Muscle layer of duodenum (tissue), 2 donors: ENCODE results near the gene BICD2.
"Not testable (repeated sequence)": the region's sequence is repeated elsewhere in the genome, so short reads cannot be mapped to it uniquely, and the experiment has no call there.

Experiments used
- H3K27ac ChIP-seq: one replicate; pipeline ENCODE4 v1.7.0; 2013; ENCODE audit warnings: mild to moderate bottlenecking, low read length
- H3K27me3 ChIP-seq: one replicate; pipeline ENCODE4 v1.7.0; 2013; ENCODE audit warnings: low read depth, mild to moderate bottlenecking, control low read depth, low read length
- H3K36me3 ChIP-seq, 2 donors: one replicate each; pipeline ENCODE4 v1.7.0; 2013; ENCODE audit warnings: low read length in 2 of 2, control low read depth in 1 of 2, mild to moderate bottlenecking in 1 of 2; ENCODE audit not compliant: insufficient read depth in 2 of 2, control insufficient read depth in 1 of 2
- H3K4me1 ChIP-seq, 2 donors: one replicate each; pipeline ENCODE4 v1.7.0; 2013; ENCODE audit warnings: low read length in 2 of 2, mild to moderate bottlenecking in 2 of 2, control low read depth in 1 of 2, moderate library complexity in 1 of 2; ENCODE audit not compliant: insufficient read depth in 2 of 2, control insufficient read depth in 1 of 2
- H3K4me3 ChIP-seq, 2 donors: one replicate each; pipeline ENCODE4 v1.7.0; 2013; ENCODE audit warnings: low read length in 2 of 2, low read depth in 1 of 2, mild to moderate bottlenecking in 1 of 2
- H3K9me3 ChIP-seq, 2 donors: one replicate each; pipeline ENCODE4 v1.7.0; 2013; ENCODE audit warnings: low read length in 2 of 2, control low read depth in 1 of 2, mild to moderate bottlenecking in 1 of 2; ENCODE audit not compliant: control insufficient read depth in 1 of 2
- donor health status: healthy.

The BICD2 gene

DNA sequence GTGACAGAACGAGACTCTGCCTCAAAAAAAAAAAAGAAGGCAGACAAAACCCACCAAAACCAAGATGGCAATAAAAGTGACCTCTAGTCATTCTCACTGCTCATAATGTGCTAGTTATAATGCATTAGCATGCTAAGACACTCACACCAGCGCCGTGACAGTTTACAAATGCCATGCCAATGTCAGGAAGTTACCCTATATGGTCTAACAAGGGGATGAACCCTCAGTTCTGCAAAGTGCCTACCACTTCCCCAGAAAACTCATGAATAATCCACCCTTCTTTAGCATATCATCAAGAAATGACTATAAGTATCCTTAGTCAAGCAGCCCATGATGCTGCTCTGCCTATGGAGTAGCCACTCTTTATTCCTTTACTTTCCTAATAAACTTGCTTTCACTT, 4.7 kb upstream of the BICD2 start:
- Histone ChIP-seq H3K4me1 (peaks cover 5 to 6% of the 10 kb centered on the region in 2 donors), H3K4me3 (no peak overlapping the region), H3K27ac (no peak overlapping the region), H3K27me3 (no peaks in the 10 kb centered on the region), H3K36me3 (no peaks in the 10 kb centered on the region), H3K9me3 (no peaks in the 10 kb centered on the region)

DNA sequence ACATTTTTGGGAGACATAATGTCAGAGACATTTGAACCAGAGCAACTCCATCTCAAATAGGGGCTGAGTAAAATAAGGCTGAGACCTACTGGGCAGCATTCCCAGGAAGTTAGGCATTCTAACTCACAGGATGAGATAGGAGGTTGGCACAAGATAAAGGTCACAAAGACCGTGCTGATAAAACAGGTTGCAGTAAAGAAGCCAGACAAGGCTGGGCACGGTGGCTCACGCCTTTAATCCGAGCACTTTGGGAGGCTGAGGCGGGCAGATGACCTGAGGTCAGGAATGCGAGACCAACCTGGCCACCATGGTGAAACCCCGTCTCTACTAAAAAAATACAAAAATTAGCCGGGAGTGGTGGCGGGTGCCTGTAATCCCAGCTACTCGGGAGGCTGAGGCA, 4.2 kb upstream of the BICD2 start:
- not testable (repeated sequence) for H3K27me3 ChIP-seq, H3K4me3 ChIP-seq, H3K27ac ChIP-seq, H3K36me3 ChIP-seq, H3K9me3 ChIP-seq, H3K4me1 ChIP-seq

DNA sequence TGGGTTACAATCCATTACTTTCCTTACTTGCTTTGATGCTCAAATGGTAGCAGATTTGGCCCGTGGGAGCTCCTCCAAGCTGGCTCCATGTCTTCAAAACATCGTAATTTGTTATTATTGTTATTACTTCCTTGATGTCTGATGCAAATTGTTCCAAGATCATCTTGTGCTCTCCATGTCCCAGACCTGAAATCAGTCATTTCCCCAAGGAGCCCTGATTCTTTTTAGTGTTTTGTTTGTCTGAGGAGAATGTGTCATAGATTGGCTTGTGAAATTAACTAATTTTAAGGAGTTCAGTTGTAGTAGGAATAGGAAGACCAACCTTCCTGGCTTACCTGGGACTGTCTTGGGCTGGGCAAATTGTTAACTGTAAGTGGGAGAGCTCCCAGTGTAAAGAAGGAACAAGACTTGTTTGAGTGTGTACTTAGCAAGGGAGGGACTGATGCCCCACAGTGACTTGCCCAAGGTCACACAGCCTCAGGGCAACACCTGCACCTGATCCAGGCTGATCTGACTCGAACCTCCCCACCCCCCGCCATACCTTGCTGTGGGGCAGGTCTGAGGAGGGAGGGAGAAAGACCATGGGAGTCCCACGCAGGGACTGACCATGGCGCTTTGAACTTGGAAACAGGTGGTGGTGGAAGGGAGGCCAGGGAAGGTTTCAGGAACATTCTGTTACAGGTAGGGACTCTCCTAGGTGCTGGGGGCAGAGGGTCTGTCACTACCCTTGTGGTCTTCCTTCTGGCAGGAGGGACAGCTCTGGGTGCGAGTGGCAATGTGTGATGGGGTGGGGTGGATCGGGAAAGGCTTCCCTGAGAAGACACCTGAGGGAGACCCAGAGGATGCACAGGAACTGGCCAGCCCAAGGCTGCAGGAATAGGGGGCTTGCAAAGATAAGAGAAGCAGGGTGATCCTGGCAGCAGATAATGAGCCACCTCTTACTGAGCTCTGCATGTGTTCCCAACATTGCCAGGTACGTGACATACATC, 2.7 kb upstream of the BICD2 start:
- Histone ChIP-seq H3K4me3 (no peak overlapping the region), H3K27ac (no peak overlapping the region), H3K27me3 (no peaks in the 10 kb centered on the region), H3K9me3 (no peaks in the 10 kb centered on the region), H3K4me1 (peaks cover 9 to 21% of the 10 kb centered on the region in 2 donors), H3K36me3 (no peaks in the 10 kb centered on the region)

DNA sequence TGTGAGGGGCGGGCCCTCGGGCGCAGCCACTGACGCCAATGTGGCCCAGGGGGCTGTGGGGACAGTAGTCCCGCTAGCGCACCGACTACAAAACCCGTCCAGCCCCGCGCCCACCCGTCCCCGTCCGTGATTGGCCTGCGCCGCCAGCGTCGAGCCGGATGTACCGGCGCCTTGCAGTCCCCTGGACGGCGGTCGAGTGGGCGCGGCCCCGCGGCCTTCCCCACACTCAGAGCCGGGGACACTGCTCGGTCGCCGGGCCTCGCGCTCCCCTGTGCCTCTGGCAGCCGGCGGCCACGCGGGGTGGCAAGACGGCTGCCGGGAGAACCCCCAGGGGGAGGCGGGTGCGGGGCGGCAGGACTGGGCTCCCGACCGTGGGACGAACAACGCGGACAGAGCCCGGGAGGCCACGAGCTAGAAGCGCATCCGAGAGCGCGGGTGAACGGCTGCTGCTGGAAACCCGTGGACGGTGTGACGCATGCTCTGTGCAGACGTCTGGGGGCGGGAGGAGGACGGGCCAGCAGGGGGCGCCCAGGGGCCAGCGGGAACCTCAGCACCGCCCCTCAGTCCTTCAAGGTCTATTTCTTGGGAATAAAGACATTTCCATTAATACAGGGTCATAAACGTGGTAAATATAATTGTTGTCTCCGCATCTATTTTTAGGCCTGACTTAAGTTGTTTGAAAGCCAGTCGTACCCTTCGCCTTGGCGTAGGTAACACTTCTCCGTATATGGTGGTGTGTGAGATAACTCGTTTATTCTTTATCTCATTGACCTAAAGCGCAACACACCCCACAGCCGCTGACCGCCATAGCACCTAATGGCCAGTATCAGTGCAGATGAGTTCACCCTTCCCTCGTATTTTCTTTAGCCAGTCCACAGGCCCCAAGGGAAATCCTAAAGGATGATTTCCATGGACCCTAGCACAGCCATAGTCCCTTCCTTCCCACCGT, 629 bp upstream of the BICD2 start:
- H3K36me3 ChIP-seq: no peaks in the 10 kb centered on the region
- no peaks in the 10 kb centered on the region for H3K9me3 ChIP-seq
- H3K27ac ChIP-seq: peak overlapping the region; percentile 89
- peak overlapping the region; percentile 69 to 76 for H3K4me3 ChIP-seq
- H3K4me1 ChIP-seq: peaks cover 17 to 36% of the 10 kb centered on the region in 2 donors
- no peaks in the 10 kb centered on the region for H3K27me3 ChIP-seq

DNA sequence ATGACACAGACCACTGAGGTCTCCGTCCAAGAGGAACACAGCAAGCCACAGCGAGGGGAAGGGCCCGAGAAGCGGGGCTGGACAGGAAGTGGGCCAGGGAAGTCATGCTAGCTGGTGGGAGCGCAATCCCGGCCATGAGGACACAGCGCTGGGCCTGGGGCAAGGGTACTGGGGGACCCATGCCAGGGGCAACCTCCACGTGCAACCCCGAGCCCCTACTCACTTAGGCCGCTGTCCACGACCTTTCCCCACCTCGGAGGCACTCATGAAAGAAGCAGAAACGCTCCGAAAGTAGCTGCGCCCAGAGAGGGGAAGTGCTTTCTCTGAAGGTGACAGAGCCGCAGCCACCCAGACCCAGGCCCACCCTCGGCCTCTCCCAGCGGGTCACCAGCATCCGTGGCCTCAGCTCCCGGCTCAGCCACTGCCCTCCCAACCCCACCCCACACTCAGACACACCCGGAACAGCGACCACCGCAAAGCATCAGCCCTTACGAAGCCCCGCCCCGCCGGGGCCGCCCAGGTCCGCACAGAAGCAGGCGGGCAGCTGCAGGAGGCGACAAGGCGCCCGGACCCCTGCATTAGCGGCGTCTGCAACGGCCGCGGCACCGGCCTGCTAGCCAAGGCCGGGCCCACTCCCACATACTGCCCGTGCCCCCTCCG, 782 bp downstream of the BICD2 start:
- H3K27me3 ChIP-seq: no peaks in the 10 kb centered on the region
- no peaks in the 10 kb centered on the region for H3K9me3 ChIP-seq
- peak overlapping the region; percentile 68 to 98 for H3K4me3 ChIP-seq
- H3K27ac ChIP-seq: no peak overlapping the region
- no peaks in the 10 kb centered on the region for H3K36me3 ChIP-seq
- peaks cover 17 to 48% of the 10 kb centered on the region in 2 donors for H3K4me1 ChIP-seq

DNA sequence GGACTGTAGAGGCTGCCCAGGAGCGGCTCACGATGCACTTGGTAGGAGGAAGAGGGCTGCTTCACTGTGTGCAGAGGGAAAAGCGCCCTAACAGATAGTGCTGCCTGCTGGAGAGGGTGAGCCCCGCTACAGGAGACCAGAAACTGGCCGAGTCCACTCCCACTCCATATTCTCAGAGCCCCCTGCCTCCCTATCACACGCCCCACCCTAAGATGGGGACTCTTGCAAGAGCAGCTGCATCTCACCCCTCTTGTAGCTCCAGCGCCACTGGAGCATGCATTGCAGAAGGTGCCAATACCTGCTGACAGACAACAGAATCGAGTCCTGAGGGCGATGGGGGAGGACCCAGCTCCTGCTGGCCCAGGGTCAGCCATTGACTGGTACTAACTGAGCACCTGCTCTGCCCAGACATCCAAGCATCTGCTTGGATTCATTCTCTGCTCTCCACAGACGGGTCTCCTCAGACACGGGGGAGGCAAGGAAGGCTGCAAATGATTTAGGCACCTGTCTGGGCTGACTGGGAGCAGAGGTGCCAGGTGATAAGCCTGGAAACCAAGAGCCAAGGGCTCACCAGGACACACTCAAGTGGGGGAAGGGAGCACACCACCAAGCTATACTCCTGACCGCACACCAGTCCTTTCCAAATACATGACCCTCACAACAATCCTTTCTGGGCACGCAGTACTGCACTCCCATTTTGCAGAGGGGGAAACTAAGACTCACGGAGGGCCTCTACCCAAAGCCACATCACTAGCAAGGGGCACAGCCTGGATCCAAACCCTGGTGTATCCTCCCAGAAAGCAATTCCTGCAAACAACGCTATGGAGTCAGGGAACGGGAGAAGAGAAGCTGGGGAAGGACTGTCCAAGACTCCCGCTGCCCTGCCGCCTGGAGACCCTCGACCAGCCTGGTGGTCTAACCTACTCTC, 1.6 kb downstream of the BICD2 start:
- peaks cover 17 to 48% of the 10 kb centered on the region in 2 donors for H3K4me1 ChIP-seq
- no peak overlapping the region for H3K27ac ChIP-seq
- no peaks in the 10 kb centered on the region for H3K27me3 ChIP-seq
- no peaks in the 10 kb centered on the region for H3K36me3 ChIP-seq
- H3K9me3 ChIP-seq: no peaks in the 10 kb centered on the region
- H3K4me3 ChIP-seq: peak overlapping the region; percentile 68 to 98

DNA sequence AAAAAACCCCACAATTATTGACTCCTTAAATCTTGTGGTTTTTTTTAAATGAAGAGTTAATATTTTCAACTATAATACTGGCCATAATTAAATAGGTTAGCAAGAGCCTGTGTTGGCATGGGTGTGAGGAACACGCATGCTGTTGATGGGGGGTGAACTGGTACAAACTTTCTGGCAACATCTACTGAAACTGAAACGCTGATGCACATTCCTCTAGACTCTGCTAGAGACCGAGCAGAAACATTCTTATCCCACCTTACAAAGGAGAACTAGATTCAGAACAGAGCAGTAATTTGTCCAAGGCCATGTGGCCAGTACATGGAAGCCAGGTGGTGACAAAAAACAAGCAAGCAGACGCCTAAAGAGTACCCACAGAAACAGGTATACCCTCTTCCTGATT, 2.4 kb downstream of the BICD2 start:
- H3K27me3 ChIP-seq: no peaks in the 10 kb centered on the region
- H3K36me3 ChIP-seq: no peaks in the 10 kb centered on the region
- no peak overlapping the region for H3K27ac ChIP-seq
- H3K9me3 ChIP-seq: no peaks in the 10 kb centered on the region
- H3K4me1 ChIP-seq: peaks cover 17 to 48% of the 10 kb centered on the region in 2 donors
- peak overlapping the region; percentile 17 to 98 for H3K4me3 ChIP-seq

DNA sequence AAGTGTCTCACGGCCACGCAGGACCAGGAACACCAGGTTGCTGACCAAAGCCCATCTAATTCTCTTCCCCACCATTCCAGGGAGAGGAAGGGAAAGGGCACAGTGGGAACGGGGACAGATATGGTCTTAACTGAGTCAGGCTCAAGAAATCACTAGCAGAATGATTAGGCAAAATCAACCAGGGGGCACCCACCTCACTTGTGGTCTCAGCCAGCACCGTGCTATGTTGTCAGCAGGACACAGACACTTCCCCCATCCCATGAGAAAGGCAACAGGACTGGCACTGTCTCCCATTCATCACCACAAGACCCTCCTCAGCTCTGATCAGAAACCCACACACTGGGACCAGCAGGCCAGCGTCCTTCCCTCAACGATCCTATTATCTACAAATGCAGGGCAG, 2.9 kb downstream of the BICD2 start:
- no peak overlapping the region for H3K27ac ChIP-seq
- no peak overlapping the region for H3K4me3 ChIP-seq
- peaks cover 17 to 48% of the 10 kb centered on the region in 2 donors for H3K4me1 ChIP-seq
- H3K9me3 ChIP-seq: no peaks in the 10 kb centered on the region
- H3K27me3 ChIP-seq: no peaks in the 10 kb centered on the region
- no peaks in the 10 kb centered on the region for H3K36me3 ChIP-seq

DNA sequence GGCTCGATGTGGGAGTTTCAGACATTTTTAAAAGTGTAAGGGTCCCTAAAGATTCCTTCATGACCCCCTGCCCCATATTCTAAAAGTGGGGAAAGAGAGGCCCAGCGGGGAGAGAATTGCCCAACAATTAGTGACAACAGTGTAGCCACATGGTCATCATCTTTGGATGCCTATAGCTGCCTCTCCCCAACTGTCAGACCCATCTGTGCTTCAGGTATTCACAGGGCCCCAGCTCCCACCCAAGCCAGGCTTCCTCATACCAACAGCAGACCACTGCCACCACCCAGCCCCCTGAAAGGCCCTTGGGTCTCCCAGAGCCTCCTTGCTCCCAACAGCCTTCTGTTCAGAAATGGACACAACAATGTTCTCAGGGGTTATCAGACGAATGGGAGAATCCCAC, 4.1 kb downstream of the BICD2 start:
- H3K27ac ChIP-seq: no peak overlapping the region
- peaks cover 12 to 42% of the 10 kb centered on the region in 2 donors for H3K4me1 ChIP-seq
- H3K4me3 ChIP-seq: no peak overlapping the region
- H3K36me3 ChIP-seq: no peaks in the 10 kb centered on the region
- H3K27me3 ChIP-seq: no peaks in the 10 kb centered on the region
- H3K9me3 ChIP-seq: no peaks in the 10 kb centered on the region

DNA sequence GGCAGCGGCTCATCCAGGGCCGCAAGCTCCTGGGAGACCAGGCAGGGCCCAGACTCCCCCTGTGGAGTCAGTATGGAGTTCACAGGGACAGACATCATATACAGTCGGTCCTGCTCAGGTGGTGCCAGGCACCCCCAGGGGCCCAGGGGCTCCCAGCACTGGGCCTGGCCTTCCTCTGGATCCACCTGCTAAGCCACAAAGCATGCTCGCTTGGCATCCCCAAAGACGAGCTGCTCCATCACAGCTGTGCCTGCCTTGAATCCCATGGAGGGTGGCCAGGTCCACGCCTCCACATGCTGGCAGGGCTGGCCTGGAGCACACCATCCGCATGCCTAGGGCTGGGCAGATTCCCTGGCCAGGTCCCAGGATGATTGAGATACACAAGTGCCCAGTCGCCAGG, 4.6 kb downstream of the BICD2 start:
- Histone ChIP-seq H3K27ac (no peak overlapping the region), H3K36me3 (no peaks in the 10 kb centered on the region), H3K9me3 (no peaks in the 10 kb centered on the region), H3K4me1 (peaks cover 12 to 42% of the 10 kb centered on the region in 2 donors), H3K4me3 (no peak overlapping the region), H3K27me3 (no peaks in the 10 kb centered on the region)
